Measurements from ENCODE around the gene TSHZ3.

Gene TSHZ3

GRCh38 chr19:31296741-31297390 is 52.4 kb downstream of the TSHZ3 start:
- no peak for TF ChIP-seq CTCF (IDR thresholded peaks at IDR 0.05; ENCODE audit: extremely low read depth, missing control alignments)
- DNase-seq (ENCODE audit: low spot score): no peak

GRCh38 chr19:31294189-31294588 is 55.0 kb downstream of the TSHZ3 start:
- no peak for DNase-seq (ENCODE audit: low spot score)
- no peak for TF ChIP-seq CTCF (IDR thresholded peaks at IDR 0.05; ENCODE audit: extremely low read depth, missing control alignments)

- no peak for DNase-seq (ENCODE audit: low spot score)
- no peak for TF ChIP-seq CTCF (IDR thresholded peaks at IDR 0.05; ENCODE audit: extremely low read depth, missing control alignments)
Observed at GRCh38 chr19:31292639-31293185, 56.5 kb downstream of the TSHZ3 start.

GRCh38 chr19:31290931-31291590 is 58.2 kb downstream of the TSHZ3 start:
- TF ChIP-seq CTCF (IDR thresholded peaks at IDR 0.05; ENCODE audit: extremely low read depth, missing control alignments): no peak
- DNase-seq (ENCODE audit: low spot score): no peak

- TF ChIP-seq CTCF (IDR thresholded peaks at IDR 0.05; ENCODE audit: extremely low read depth, missing control alignments): no peak
- DNase-seq (ENCODE audit: low spot score): no peak
Observed at GRCh38 chr19:31289976-31290375, 59.3 kb downstream of the TSHZ3 start.

GRCh38 chr19:31289381-31289880 is 59.8 kb downstream of the TSHZ3 start:
- DNase-seq (ENCODE audit: low spot score): no peak
- TF ChIP-seq CTCF (IDR thresholded peaks at IDR 0.05; ENCODE audit: extremely low read depth, missing control alignments): no peak

- DNase-seq (ENCODE audit: low spot score): no peak
- TF ChIP-seq CTCF (IDR thresholded peaks at IDR 0.05; ENCODE audit: extremely low read depth, missing control alignments): no peak
Observed at GRCh38 chr19:31286491-31286890, 62.7 kb downstream of the TSHZ3 start.

Data from GM20000 (cell line).